Skin of body (tissue), 2 donors: Measurements from ENCODE around the gene NHERF1. TPM values are rescaled to one million over a fixed set of nuclear protein-coding genes. Genes with fewer than 3 reads are reported as not detected.

Source experiments
- DNase-seq: peaks from one replicate; lab custom pipeline; 2025; lab: John Stamatoyannopoulos, UW
- total RNA-seq: library from RNA; depleted of rRNA; stranded (reverse); fragments of >200 nt; gene quantifications from one replicate; pipeline ENCODE4 v1.2.3, GENCODE V29; 2014

NHERF1 gene
- 7.5 TPM for total RNA-seq

DNA sequence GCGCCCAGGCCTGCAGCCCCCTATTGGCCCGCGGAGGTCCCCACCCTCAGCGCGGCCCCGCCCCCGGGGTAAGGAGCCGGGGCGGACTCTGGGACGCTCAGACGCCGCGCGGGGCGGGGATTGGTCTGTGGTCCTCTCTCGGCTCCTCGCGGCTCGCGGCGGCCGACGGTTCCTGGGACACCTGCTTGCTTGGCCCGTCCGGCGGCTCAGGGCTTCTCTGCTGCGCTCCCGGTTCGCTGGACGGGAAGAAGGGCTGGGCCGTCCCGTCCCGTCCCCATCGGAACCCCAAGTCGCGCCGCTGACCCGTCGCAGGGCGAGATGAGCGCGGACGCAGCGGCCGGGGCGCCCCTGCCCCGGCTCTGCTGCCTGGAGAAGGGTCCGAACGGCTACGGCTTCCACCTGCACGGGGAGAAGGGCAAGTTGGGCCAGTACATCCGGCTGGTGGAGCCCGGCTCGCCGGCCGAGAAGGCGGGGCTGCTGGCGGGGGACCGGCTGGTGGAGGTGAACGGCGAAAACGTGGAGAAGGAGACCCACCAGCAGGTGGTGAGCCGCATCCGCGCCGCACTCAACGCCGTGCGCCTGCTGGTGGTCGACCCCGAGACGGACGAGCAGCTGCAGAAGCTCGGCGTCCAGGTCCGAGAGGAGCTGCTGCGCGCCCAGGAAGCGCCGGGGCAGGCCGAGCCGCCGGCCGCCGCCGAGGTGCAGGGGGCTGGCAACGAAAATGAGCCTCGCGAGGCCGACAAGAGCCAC, at the start of gene NHERF1:
TSS of gene NHERF1 (plus strand) at position 100 of the 750 bp plus-strand sequence. CDS start at position 319, 219 bp downstream.
- peak; percentile 54 for DNase-seq

DNA sequence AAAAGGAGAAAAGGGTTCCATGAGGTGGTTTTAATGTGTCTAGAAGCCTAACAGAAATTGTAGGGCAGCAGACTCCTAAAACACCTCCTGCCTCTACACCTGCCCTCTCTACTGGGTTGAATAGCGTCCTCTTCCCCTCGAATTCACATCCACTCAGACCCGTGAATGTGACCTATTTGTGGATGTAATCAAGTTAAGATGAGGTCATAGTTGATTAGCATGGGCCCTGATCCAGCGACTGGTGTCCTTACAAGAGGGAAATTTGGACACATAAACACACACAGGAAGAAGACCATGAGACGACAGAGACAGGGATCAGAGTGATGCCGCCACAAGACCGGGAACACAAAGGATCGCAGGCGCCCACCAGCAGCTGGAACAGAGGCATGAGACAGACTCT, 49.2 kb upstream of the NHERF1 start:
- DNase-seq: no peak

DNA sequence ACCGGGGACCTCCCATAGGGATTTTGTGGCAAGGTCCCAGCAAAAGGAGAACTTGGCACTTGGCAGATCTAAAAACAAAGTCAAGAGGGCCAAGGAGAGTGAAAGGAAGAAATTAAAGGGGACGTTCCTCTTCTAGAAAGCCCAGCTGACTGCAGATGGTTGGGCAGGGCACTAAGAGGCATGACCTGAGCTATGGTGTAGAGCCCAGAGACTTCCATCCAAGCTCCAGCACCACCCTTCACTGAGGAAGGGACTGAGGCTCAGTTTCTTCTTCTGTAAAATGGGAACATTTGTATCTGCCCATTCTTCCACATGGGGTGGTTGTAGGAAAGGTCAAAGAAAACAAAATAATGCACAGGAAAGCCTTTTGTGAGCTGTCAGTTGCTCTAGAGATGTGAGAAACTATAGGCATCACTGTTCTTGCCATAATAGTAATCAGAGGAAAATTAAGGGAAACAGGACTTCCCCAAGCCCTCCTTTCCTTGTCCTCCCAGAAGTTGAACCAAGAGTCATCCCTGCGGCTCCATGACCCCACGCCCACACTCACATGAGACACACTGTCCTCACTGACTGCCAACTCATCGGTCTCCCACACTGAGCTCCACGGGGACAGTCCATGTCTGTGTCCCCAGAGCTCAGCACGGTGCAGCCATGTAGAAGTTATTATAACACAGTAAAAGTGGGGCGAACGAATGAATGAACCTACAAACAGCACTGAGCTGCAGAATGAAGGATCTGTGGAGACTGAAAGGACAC, 46.1 kb upstream of the NHERF1 start:
- no peak for DNase-seq

DNA sequence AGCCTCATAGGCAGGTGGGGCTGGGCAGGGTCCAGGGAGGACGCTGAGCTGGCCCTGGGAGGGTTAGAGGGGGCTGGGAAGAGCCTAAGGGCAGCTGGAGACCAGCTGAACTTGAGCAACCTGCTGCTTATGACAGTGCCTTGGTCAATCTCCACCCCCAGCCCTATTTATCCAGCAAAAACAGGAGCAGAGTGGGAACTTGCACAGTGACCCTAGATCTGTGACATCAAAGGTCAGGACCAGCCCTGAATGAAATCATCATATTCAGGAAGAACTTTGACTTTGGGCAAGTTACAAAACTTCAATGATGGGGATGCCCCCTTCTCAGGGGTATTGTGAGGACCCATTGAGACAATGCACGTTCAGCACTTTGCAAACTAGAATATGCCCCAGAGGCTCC, 45.1 kb upstream of the NHERF1 start:
- no peak for DNase-seq

DNA sequence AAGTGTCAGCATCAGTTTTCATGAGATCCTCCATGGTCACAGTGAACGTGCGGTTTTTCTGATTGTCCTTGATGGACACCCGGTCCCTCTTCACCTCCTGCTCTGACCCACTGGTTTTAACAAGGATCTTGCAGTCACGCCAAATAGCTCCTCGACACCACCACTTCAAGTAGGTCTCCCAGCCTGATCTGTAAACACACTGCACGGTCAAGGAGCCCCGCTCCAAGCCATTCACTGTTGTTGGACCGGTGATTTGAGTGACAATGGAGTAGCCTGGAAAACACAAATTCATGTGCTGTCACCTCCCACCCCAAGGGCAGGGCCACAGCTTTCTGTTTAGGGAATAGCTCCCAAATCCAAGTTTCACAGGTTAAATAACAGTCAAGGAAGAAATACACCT, 43.9 kb upstream of the NHERF1 start:
- no peak for DNase-seq

DNA sequence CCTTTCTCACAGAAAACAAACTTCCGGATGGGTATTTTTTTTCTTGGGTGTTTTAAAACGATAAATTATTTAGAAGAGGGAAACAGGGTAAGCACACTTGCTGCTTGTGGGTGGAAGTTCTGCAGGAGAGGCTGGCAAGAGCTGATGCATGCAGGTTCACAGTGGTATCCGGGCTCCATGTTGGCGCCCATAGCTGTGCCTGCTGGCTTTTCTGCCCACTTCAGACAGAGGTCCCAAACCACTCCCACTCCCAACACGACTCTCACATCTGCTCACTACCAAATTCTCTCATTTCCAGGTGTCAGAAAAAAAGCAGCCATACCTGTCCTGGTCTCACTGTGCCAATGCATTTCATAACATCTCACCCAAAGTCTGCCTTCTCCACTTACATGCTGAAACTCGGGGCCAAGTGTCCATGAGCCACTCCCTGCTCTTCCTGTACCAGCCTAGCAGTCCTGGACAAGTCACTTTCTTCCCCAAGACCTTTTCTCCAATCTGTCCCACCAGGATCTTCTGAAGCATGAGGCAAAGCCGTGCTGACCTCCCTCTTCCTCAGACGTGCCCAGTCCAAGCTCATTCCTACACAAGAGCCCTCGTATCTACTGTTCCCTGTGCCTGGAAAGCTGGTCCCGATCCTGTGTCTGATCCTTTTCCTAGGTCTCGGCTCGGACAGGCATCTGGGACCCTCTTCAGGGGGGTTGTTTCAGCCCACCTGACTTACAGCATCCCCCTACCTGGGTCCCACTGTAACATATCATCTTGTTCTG, 37.2 kb upstream of the NHERF1 start:
- DNase-seq: no peak

DNA sequence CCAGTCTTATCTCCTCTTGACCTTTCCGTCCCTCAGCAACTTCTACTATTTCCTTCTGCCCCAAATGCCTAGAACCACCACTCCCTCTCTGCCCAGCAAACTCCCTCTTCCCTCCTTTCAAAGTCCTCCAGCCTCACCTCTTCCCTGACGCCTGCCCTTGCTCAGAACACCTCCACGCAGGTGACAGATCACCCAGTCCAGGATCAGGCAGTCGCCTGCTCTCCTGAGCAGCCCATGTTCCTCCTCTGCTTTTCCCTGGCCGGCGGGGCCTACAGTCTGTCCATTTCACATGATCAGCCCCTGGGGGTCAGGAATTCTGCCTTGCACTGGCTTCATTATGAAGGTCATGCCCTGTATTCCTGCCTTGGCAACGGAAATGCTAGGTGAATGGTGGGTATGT, 36.1 kb upstream of the NHERF1 start:
- no peak for DNase-seq

DNA sequence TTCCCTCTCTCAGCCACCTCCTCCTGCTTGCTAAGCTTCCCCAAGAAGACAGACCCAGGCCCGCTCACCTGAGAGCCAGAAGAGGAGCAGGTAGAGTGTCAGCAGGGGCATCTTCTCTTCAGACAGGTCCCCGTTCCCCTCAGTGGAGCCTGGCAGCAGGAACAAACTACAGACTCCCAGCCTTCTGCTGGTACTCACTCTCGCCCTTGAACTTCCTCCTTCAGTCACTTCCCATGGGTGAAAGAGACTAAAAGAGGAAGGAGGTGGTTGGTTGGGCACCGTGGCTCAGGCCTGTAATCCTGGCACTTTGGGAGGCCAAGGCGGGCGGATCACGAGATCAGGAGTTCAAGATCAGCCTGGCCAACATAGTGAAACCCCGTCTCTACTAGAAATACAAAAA, 35.7 kb upstream of the NHERF1 start, which contains the start of gene CD300LF:
TSS of gene CD300LF (minus strand) at position 168 of the 400 bp plus-strand sequence. CDS start at position 111, 57 bp downstream.
- no peak for DNase-seq

DNA sequence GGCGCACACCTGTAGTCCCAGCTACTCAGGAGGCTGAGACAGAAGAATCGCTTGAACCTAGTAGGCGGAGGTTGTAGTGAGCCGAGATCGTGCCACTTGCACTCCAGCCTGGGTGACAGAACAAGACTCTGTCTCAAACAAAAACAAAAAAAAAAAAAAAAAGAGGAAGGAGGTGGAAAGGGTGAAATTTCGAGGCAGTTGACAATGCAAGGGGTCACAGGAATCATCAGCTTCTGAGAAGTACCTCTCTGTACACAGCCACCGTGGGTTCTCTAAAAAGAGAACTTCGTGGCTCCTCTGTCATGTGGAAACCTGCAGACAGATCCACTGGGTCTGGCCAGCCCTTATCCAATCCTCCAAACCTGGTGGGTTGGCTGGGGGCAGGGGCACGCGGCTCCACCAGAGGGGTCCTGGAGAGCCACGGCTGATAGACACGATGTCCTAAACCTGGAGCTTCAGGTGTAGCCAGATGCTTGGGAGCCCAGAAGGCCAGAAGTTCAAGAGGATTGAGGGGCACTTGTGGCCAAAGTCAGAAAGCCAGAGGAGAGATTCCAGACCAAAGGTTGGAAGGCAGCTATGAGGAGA, 35.2 kb upstream of the NHERF1 start:
- no peak for DNase-seq

DNA sequence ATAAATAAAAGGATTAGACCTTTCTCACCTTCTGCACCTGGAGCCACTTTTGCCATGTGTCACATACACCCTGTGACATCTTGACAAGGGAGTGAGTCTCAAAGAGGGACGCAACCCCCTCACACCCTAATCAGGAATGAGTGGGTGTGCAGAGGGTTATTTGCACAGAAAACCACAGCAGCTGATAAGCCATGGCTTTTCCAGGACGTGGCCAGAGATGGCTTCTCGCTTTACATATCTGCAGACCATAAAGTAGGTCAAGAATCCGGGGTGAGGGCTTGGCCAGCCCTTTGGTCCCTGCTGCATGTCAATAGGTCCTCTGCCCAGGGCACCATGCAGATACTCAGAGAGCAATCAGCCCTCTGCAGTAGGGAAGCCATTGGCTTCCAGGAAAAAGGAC, 33.3 kb upstream of the NHERF1 start:
- DNase-seq: no peak

DNA sequence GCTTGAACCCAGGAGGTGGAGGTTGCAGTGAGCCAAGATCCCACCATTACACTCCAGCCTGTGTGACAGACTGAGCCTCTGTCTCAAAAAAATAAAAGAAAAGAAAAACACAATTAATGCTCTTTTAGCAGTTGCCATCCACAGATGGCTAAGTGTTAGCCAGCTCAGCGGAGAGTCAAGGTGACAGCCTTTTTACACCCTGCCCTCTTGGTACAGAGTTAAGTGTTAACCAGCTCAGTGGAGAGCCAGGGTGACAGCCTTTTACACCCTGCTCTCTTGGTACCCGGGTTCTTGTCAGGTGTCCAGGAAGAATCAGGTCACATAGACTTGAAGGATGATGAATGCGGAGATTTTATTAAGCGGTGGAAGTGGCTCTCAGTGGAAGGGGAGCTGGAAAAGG, 27.9 kb upstream of the NHERF1 start:
- DNase-seq: no peak

DNA sequence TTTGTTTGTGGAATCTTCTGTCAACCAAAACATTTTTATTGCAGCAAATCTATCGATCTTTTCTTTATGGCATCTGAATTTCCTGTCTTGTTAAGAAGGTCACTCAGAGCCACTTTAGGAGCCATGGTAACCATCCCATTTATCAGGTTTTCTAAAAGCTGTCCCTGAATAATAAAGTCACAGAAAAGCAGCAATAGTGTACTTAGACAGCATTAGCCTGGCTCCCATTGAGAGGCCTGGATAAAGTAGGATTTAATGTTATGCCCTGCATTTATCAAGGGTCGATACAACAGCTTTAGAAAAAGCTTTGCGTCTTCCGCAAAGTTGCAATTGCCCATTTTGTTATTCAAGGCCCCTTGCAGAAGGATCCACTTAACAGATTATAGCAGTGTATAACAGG, 25.6 kb upstream of the NHERF1 start:
- no peak for DNase-seq

DNA sequence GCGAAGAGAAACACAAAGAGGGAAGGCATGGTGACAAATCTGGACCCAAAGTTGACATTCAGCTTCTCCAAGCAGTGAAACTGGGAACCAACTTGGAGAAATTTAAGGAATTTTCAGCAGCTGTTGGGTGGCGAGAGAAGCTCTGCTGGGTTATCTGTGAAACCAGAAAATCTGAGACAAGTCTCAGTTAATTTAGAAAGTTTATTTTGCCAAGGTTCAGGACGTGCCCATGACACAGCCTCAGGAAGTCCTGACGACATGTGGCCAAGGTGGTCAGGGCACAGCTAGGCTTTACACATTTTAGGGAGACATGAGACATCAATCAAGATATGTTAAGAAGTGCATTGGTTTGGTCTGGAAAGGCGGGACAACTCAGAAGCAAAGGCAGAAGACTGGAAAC, 24.5 kb upstream of the NHERF1 start:
- DNase-seq: no peak

DNA sequence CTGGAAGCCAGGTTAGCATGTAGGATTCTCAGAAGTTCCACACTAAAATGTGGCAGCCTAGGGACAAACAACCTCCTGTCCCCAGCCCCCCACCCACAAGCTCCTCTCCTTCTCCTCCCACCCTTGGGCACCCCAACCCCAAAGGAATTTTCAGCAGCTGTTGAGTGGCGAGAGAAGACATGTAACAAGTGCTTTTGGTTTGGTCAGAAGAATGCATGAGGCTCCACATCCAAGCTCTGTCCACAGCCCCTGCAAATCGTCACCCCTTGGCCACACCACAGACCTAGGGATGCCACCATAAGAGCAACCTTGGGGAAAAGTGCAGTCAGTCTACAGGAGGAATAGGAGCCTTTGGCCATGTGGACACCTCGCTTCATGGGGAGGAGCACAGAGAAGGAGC, 23.3 kb upstream of the NHERF1 start:
- no peak for DNase-seq

DNA sequence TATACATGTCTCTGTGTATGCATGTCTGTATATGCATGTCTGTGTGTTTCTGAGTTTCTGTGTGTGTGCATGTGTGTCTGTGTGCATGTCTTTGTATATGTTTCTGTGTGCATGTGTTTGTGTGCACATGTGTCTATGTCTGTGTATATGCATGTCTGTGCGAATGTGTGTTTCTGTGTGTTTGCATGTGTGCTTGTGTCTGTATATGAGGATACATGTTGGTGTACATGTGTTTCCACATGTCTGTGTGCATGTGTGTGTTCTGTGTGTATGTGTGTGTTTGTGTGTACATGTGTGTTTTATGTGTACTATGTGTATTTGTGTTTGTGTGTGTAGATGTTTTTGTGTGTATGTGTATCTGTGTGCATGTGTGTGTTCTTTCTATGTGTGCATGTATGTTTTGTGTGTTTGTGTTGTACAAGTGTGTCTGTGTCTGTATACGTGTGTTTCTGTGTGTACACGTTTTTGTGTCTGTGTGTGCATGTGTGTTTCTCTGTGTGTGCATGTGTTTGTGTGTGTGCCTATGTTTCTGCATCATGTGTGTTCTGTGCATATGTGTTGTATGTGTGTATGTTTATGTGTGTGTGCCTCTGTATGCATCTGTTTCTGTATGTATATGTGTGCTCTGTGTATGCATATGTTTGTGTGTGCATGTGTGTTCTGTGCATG, 20.3 kb upstream of the NHERF1 start:
- DNase-seq: no peak

DNA sequence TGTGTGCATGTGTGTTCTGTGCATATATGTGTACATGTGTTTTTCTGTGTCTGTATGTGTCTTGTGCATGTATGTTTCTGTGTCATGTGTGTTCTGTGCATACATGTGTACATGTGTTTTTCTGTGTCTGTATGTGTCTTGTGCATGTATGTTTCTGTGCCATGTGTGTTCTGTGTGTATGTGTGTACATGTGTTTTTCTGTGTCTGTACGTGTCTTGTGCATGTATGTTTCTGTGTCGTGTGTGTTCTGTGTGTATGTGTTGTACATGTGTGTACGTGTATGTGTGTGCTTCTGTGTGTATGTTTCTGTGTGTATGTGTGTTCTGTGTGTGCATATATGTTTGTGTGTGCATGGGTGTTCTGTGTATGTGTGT, 19.7 kb upstream of the NHERF1 start:
- DNase-seq: no peak

DNA sequence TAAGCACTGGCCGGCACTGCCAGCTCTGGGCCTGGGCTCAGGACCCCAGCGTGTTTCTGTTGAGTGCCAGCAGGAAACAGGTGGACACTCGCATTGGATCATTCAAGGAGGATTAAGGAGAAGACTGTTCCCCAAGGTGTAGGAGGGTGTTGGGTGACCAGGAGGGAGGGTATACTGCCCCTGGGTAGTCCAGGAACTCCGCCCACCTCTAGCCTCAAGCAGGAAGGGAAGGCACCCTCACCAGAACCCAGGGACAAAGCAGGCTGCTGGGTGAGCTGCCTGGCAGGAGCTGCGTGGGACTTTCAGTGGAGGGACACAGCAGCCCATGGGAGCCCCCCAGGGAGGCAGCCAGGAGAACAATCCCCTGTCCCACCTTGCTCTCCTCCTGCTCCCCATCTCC, 19.1 kb upstream of the NHERF1 start:
- DNase-seq: no peak

DNA sequence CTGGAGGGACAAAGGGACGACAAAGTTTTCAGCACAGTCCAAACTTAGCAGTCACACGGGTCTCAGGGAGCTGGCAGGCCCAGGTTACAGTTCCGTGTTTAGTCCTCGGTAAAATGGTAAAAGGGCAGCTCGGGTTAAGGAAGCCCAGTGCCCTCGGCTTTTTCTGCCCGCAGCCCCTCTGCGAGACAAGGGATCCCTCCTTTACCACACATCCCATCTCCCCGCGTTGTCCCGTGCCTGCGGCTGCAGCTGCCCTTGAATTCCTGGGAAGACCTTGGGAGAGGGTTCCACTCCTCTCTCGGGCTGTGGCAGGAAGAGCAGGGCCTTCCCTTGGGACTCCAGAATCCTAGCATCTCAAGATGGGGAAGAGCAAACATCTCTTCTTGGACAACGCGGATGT, 18.6 kb upstream of the NHERF1 start:
- DNase-seq: no peak

DNA sequence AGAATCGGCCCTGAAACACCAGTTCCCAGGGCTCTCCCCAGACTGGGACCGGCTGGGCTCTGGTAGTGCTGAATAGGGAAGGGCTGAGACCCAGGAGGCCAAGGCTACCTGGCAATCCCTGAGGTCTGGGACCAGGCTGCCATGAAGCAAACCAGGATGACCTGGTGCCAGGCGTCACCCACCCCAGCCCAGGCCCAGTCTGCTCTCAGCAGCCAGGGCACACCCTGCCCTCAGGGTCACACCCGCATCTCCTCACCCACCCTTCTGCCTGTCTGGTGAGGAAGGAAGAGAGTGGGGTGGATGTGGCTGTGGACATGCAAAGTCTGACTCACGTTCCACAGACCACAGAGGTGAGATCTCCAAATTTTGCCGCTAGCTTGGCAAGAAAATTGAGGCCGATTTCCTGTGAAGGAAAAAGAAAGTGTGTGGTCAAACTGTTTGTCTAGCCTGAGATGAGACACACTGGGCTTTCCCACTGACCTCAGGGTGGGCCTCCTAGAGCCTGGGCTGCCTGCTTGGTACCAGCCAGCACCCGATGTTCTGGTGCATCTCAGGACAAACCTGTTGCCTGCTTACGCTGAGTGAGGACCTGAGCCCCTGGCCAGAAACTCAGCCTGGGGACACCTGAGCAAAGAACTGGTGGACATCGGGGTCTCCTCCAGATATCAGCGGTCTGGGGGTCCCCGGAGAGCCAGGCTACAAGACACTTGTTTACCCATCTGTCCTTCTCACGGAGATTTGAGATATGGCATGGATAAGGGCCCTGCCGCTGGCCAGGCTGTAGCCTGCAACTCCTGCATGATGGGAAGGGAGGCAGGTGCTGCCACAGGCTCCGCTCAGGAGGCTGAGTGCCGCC, 17.7 kb upstream of the NHERF1 start:
- DNase-seq: no peak

DNA sequence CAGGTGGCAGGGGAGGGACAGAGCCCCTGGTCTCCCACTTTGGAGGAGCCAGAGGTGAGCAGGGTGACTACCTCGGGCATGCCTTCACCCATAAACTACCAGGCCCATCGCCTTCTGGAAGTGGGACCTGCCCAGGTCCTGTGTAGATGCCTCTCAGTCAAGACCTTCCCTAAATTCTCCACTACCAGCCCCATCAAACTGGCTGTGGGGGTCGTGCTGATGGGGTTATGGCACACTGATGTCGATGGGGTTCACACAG, 17.2 kb upstream of the NHERF1 start:
- DNase-seq: no peak
